Stimulated activated CD4-positive, alpha-beta T cell treated with anti-CD3 and anti-CD28 coated beads, Interleukin-4, amount 100 ng/mL, for 4 hours (primary cell): ENCODE data around the gene ABI3BP.
"Not testable (repeated sequence)": the region's sequence is repeated elsewhere in the genome, so short reads cannot be mapped to it uniquely, and the experiment has no call there.

Source experiments
- DNase-seq, 2 experiments: peaks; one replicate each; pipeline ENCODE4 v3.0.0-alpha.2; 2020

Gene ABI3BP

DNA sequence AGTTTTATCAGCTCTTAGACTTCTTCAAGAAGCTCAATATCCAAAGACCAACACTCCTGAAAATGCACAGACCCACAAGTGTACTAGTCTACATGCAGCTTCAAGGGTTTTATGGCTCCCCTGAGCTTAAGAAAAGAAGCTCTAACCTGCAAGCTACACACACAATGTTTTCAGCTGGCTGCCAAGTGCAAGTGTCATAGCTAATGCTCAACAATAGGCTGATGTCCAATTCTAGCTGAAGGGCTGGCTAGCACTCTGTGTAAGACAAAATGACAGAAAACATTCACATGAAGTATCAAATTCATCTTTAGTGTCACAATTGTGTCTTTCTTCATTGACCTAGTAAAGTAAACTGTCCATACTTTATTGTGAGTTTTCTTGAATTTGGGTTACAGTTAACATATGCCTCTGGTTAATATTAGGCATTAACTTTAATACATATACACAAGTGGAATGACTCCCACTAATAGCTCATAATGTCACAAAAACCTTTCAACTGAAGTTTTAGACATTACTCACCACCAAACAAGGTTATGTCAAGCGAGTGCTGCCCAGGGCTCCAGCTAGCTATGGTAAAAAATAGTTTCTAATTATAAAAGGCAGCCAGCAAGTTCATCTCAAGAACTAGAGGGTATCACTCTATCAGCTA is 15.1 kb downstream of the ABI3BP start:
- no peak for DNase-seq

DNA sequence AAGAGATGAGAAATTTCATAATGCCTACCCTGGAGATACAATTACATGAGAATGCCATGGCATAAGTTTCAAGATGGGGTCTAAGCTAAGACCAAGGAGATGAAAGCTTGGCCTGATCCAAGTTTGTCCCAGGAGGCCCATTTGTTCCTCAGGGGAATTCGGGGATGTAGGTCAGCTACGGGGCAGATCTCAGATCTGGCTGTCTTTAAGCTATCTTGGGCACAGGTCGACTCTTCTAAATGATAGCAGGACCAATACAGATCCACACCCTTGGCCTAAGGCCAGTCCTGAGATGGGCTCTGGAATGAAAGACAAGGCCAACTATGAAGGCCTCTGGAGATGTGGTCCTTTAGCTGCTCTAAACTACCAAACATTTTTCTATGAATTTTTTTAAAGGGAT is 16.6 kb downstream of the ABI3BP start:
- DNase-seq = no peak

DNA sequence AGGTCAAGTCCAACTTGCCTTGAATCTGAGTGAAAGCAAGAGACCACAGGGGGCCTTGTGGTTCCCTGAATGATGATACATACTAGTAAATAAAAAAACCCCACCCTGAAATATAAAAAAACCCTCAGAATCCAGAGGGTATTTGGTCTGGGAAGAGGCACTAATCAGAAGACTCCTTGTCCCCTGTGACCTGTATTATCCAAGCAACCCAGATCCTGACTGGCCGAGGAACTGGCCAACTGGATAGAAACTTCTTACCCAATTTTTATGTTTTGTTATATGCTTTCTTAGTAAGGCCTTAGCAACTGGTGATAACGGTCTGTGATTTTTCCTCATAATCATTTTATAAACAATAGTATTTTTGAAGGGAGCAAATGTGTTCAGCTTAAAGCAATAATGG is 17.5 kb downstream of the ABI3BP start:
- DNase-seq = no peak

DNA sequence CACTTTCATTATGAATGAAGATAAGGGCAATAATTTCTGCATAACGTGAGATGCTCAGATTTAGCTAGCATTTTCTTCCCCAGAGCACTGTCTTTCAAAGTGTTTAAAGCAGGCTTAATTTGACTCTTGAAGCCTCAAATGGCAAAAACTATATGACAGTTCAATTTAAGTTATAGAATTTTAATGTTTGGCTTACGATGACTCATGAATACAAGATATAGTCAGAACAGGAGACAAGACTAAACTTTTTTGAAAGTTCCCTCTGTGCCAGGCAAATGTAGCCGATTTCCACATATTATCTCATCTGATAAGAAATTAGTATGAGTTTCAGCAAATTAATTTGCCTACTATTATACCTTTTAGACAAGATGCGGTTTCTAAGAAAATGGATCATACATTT is 19.6 kb downstream of the ABI3BP start:
- DNase-seq = no peak

DNA sequence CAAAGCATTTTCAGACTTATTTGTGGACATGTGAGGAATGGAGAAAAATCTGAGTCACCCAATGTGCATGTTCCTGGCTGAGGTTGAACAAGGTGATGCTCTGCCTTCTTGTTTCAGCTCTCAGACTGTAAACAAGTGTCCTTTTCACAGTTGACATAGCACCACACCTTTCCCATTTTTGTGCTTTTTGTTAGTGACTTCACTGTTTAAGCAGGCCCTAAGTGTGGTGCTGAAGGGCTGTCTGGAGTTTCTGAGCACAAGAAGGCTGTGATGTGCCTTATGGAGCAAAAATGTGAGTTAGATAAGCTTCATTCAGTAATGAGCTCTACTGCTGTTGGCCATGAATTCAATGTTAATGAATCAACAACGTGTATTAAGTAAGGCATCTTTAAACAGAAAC is 20.4 kb downstream of the ABI3BP start:
- no peak for DNase-seq

DNA sequence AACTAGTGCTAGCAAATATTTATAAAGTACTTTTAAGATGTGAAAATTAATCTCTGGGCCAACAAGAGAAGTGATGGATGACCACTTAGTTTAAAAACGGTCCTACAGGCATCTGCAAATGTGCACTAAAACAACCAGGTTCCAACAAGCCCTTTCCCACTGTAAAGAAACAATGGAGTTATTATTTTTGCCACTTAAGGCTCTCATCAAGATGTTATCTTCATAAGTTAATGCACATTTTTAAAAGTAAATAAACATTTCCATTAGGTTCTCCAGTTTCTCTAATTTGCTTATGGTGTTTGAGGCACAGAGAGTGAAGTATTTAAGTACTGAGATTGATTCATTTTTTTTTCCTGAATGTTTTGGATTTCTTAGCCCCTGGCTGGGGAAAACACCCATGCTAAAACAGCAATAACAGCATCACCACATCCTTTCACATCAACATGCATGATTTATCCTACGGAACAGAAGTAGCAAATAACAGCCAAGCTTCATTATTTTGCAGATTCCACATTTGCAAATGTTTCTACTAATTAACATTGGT is 20.8 kb downstream of the ABI3BP start:
- DNase-seq = no peak

DNA sequence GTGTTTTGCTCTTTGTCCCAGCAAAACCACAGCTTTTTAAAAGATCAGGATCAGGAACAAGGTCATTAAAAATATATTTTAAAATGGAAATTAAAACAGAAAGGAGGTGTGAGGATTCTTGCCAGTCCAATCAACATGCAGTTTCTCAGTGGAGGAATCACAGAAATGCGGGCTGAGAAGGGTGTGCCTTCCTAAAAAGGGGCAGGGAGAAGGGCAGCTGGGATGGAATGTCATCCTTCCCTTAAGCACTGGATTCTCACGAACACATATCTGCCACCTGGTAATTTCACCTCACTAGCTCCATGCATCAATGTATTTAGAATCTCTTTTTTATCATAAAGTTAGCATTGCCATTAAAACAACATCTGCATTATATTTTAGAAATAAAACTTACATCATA is 21.4 kb downstream of the ABI3BP start:
- DNase-seq = no peak

DNA sequence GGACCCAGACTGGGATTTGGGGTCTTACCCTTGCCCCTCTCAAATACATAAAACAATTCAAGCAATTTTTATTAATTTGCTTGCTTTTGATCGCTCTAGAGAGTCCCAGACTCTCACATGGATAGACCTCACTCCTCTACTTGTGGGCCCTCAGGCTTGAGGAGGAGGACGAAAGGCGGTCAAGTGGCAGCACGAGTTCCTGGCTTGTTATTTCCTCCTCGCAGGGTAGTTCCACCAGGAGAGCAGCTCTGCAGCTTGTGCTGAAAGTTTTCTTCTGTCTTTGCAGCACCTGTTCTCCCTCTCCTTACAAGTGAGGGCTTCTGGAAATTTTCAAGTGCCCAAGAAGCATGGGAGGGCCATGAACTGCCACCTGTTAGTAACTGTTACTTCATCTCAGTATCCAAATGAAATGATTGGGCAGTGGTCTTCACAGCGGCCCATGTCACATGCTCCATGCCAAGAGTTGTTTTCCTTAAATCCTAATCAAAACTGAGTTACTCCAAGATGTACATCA is 22.7 kb downstream of the ABI3BP start:
- no peak for DNase-seq

DNA sequence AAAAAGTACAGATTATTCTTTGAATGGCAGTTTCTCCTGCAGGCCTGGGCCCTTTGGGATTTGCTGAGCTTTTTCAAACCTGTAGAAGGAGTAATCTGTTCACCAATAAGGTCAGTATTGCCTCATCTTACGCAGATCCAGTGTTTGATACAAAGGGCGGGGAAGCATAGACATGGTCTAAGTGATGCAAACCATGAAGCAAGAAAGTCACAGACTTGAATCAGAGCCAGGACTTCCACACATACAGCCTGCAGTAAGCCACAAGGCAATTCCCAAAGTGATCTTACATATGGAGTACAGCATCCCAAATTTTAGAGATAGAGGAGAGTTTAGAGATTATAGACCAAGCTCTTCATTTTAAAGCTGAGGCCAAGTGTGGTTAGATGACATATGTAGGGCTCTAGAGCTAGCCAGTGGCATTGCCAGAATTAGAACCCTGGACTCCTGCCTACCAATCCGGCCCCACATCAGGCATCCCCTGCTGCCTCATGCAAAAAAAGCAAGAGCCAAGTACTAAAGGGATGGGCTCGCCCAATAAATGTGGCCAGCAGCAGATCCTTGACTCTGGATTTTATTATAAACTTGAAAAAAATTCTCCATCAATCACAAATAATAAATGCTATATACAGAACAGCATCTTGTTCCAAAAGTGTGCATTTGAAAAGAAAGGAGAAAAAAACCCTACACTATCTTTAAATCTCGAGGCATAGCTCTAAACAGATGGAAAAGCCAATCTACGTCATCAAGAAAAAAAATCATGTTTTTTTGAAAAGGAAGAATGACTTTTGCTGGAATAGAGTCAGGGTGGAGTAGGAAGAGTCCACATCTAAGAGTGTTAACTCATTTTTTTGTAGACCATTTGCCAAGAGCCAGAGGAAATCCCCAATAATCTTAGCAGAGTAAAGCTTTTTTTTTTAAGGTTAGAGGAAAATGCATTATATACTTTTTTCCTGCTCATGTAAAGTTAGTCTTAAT is 24.0 kb downstream of the ABI3BP start:
- no peak for DNase-seq

DNA sequence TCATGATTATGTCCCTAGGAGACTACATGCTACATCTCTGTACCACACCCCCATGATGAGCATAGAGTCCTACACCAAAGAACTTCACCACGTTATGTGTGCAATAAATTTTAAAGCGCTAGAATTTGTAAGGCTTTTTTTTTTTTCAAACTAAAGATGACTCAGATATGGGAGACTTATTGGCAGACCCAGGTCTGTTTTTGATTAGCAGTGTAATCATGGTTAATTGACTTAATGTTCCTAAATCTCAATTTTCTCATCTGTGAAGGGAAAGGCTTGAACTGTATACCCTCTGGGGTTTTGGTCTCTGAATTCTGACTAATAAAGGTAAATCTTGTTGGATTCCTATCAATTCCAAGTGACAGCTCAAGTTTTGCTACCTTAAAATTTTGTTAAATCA is 26.4 kb downstream of the ABI3BP start:
- DNase-seq = no peak

DNA sequence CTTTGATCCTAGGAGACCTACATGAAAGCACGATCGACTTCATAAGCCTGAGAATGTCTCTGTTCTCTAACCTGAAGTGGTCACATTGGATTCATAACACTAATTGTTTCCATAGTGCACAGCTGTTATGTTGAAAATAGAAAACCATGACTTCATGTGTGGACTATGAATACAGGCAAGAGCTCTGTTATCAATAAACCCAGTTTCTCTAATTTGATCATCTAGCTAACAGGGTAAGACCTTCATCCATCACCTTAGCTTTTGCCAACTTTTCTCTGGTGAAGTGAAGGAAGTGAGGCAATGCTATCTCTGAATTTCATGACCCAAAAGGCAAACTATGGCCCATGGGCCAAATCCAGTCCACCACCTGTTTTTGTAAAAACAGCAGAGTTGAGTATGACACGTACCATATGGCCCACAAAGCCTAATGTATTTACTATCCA is 27.2 kb downstream of the ABI3BP start:
- DNase-seq = no peak

DNA sequence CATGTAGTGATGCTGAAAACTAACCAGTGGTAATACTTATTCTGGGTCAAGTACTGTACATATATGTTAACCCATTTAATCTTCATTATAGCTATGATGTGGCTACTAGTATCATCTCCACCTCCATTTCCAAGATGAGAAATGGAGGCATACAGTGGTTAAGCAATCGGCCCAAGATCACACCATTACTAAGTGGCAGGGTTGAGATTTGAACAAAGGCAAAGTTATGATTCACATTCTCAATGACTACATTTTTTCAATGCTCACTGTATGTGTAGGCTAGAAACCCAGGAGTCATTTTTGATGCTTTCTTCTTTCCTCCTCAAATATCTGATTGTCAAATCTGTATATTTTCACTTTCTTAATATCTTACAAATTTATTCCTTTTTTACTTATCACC is 30.2 kb downstream of the ABI3BP start:
- no peak for DNase-seq

DNA sequence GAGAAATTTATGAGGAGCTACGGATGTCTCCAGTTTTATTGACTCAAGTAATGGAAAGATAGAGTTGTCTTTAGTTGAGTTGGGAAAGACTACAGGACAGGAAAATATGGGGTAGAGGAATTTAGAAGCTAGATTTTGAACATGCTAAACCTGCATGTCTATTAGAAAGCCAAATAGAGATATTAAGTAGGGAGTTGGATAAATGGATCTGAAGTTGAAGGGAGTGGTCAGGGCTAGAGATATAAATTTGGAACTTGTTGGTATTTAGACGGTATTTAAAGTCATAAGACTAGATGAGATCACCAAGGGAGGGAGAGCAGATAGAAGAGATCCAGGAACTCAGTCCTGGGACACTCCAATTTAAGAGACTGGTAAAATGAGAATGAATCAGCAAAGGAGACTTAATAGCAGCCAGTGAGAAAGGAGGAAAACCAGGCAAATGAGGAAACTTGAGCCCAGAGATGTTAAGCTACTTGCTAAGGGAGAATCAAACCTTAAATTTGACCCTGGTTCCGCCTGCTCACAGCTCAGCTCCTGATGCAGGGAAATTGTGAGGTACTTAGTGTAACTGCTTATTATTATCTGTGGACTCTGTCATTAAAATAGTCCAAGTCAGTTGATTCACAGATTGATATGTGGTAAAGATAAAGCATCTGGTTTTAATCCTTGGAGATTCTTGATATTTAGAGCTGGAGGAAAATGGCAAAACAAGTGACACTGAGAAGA is 35.8 kb downstream of the ABI3BP start:
- no peak for DNase-seq

DNA sequence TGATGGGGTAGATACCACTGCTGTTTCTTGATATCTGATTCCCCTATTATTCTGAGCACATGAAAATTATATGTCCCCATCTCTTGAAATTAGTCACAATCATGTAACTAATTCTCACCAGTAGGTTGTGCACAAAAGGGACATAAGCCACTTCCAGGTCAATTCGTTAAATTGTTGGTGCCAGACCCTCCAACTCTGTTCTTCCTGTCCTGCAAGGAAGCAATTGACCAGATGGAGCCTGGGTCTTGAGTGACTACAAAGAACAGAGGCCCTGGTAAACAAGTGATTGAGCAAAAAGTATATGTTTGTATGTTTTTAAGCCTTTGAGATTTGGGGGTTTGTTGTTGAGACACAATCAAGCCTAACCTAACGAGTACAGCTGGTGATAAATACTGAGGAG is 36.9 kb downstream of the ABI3BP start:
- no peak for DNase-seq

DNA sequence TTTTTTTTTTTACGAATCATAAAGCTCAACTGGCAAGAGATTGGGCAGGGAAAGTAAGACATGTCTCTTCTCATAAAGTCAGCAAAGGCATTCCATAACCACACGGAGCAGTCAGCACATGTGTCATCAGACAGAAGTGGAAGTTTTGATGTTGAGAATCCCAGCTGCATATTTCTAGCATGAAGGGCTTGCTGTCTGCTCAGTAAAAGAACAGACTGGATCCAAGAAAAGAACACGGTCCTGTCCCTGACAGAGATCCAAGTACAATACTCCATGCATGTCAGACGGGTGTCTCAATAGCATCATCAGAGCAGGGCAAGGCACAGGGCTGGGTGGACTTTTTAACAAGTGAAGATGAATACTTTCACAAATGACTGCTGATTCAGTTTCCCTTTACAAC is 38.2 kb downstream of the ABI3BP start:
- no peak for DNase-seq

DNA sequence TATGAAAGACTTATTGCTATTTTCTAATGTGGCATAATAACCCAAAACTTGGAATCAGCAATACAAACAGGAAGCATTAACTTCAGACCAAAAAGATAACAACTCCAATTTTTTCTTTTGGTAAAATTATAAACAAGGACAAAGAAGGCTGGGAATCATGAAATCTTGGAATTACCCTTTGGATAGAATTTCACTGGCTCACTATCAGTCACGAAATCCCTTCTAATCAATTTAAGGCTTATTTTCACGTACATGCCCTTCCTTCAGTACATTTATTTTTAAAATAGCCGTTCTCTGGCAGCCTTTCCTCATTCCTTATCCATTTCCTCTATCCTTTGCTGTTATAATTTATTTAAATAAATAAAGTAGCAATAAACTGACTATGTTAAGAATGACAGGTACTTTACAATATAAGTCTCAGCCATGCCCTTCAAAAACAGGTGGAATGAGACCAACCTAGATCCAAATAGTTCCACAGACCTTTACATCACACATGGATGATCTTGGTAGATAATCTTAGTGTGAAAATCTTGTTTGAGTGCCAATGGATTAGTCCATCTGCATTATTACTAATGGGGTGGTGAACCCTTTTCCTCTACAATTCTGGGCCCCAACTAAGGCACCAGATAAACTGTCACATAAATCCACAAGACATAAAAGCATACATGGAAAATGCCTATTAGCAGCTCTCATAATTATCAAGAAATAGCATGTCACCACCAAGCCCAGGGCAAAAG is 38.9 kb downstream of the ABI3BP start:
- DNase-seq = no peak

DNA sequence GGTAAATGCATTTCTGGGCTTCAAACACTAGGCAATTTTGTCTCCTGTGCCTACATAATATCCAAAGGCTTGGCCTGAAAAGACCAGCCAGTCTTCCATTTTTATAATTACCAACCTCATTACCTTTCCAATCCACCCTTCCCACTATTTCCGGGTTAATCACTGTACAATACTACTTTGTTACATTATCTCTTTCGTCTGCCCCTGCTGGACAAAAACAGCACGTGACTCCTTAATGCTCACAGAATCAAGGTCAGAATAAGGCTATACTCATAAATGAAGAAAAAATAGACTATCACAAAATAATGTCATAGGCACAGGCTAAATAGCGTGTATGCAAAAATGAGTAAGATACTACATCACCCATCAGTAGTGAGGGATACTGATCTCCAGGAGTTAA is 40.1 kb downstream of the ABI3BP start:
- DNase-seq = no peak

DNA sequence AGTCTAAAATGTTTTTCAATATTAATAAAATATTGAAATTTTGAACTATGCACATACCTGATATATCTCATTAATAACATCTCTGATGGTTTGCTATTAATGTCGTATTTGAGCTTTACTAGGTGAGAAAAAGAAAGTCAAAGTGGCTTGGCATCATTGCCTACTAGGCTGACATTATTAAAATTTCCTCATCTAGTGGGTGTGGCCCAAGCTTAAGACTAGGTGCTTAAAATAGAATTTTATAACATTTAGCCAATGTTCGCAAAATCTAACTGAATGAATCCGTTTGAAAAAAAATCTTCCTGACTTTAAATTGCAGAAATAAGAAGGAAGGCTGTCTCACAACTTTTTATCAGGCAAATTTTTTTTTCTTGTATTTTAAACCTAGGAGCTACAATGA is 46.1 kb downstream of the ABI3BP start:
- no peak for DNase-seq

DNA sequence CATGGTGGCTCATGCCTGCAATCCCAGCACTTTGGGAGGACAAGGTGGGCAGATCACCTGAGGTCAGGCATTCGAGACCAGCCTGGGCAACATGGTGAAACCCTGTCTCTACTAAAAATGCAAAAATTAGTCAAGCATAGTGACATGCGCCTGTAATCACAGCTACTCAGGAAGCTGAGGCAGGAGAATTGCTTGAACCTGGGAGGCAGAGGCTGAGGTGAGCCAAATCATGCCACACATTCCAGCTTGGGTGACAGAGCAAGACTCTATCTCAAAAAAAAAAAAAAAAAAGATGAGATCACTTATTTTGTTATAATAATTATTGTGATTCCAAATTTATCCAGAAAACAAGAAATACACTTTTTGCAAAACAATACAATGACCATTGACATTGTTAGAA is 47.1 kb downstream of the ABI3BP start:
- DNase-seq = not testable (repeated sequence)

DNA sequence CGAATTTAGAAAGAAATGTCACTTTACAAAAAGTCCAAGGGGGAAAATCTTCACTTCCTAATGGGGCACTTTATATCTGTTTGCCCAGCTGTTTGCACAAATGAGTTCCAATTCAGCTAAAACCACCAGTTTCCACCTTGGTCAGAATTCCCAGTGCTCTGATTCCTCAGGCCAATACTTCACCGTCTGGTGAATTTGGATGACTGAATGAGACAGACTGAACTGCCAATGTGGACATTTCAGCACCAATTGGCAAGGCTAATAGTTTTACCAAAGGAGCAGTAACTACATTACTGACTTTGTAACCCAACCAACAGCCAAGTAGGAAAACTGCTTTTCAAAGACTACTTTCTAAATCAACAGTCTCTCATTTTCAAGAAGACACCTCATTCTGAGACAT is 51.8 kb downstream of the ABI3BP start:
- no peak for DNase-seq

DNA sequence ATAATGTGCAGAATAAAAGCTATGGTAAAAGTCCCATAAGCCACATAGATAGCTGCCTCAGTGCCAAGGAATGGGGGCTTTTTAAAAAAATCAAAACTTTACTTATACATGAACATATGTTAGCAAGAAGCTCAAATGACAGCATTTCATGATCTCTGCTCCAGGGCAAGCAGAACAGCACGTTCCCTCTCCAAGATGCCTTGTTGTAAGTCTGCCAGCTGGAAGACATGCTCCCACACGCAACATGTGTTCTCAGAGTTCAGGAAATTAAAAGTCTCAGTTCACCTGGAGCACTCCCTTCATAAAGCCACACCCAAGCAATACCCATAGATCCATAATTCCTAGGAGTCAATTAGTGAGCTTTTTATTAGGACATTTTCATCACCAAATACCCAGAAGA is 52.2 kb downstream of the ABI3BP start:
- no peak for DNase-seq

DNA sequence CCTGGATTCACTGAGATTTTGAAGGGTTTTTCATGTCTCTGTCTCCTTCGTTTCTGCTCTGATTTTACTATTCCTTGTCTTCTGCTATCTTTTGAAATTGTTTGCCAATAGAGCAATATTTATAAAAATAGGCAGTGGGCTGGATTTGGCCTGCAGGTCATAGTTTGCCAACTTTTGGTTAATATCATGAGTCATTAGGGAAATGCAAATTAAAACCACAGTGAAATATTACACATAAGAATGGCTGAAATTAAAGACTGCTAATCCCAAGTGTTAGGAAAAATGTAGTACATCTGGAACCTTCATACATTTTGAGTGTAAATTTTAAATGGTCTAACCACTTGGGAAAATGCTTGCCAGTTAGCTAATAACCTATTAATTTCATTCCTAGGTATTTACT is 56.3 kb downstream of the ABI3BP start:
- no peak for DNase-seq
